CD4-positive, alpha-beta T cell treated with Interleukin-2 at 100 ng/mL for 4 hours (primary cell): ENCODE results near the gene WNT3A.

Source experiments
- DNase-seq: peaks from one replicate; pipeline ENCODE4 v3.0.0-alpha.2; 2020; ENCODE audit warnings: low spot score

The WNT3A gene

GRCh38 chr1:228084797-228085196, 78.0 kb downstream of the WNT3A start:
- no peak for DNase-seq

GRCh38 chr1:228085287-228085951, 78.6 kb downstream of the WNT3A start:
- DNase-seq = no peak

DNA sequence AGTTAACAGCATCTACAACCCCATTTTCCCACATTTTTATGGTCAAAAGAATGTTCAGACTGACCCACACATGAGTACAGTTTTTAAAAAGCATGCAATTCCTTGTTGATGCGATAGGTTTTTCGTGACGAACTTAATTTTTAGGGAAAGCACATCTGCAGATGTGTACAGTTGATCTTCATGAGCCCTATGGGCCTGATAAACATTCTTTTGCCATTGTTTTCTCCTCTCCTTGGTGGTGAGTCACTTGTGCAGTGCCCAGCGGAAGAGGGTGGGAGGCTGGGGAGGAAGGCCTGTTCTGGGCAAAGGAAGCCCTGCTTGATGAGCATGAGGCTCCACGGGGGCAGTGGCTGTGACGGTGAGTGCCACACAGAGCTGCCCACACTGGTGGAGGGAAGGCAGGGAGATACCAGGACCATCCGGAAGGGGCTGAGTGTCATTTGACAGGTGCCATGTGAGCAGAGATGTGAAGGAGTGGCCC, 81.0 kb downstream of the WNT3A start:
- DNase-seq = peak; percentile 40

GRCh38 chr1:228088586-228089498, 82.0 kb downstream of the WNT3A start:
- no peak for DNase-seq

- DNase-seq = no peak
These were observed 83.0 kb downstream of the WNT3A start for GRCh38 chr1:228089519-228090380.

GRCh38 chr1:228090613-228091081, 83.8 kb downstream of the WNT3A start:
- no peak for DNase-seq

DNA sequence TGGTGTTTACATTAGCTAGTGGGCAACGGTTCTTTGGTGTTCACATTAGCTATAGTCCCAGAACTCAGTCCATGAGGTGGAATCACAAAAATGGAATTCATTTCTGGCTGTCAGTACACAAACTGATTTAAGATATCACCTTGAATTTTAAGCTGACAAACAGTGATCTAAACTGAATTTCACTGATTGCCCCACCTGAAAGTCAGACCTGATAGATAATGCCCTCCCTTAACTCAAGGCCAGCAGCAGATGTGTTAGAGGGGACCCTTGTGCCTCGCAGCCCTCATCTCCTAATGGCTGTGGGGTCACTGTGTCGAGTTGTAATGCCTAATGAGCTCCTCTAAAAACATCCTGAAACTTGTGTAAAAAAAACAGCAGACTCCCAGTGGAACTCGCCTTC, 84.3 kb downstream of the WNT3A start:
- DNase-seq = no peak

DNA sequence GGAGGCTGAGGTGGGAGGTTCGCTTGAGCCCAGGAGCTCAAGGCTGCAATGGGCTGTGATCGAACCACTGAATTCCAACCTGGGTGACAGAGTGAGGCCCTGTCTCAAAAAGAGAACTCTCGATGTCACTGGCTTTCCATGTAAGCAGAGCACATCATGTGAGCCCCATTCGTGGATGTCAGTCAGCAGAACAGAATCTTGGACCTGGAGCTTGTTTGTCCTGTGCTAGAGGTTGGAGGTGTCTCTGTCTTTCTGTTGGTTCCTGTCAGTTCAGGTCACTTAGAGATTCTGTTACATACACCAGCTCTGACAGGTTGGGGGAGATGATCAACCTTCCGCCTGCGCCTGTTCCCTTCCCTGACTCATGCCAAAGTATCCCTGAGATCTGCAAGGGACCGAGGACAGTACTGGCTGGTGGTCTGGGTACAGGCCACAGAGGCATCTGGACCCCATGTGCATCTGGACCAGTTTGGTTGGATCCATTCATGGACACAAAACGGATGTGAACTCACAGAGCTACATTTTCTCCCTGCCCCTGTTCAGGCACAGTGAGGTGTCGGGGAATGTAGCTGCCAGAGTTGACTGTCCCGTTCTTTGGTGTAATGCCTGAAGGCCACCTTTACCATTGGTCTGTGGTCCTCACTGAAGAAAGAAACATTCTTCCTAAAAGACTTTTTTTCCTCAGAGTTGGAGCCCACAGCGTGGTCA, 85.7 kb downstream of the WNT3A start:
- no peak for DNase-seq

- DNase-seq = no peak
These were observed 86.5 kb downstream of the WNT3A start for GRCh38 chr1:228093050-228093906.

DNA sequence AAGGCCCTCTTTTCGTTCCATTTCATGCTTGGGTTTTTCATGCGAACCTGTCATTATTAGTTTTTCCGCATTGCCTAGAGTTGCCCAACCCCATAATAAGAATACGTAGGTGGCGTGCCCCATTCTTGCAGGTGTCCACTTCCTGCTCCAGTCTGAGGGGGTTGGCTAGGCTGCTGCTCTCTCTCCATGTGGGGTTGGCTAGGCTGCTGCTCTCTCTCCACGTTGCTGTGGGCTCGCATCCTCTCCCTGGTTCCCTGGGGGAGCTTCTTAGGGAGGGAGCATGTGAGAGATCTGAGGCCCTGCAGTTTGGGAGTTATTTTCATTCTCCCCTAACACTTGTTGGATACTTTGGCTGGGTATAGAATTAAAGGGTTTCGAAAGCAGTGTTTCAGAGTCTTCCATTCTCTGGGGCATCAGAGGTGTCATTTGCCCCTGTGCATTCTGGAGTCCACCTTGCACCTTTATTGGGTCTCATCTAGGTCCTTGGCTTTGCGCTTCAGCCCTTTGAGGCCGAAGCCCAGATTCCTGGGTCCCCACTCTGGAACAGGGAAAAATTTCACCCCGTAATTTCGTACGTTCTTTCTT, 87.7 kb downstream of the WNT3A start:
- no peak for DNase-seq

- DNase-seq = no peak
These were observed 88.4 kb downstream of the WNT3A start for GRCh38 chr1:228095161-228095560.

DNA sequence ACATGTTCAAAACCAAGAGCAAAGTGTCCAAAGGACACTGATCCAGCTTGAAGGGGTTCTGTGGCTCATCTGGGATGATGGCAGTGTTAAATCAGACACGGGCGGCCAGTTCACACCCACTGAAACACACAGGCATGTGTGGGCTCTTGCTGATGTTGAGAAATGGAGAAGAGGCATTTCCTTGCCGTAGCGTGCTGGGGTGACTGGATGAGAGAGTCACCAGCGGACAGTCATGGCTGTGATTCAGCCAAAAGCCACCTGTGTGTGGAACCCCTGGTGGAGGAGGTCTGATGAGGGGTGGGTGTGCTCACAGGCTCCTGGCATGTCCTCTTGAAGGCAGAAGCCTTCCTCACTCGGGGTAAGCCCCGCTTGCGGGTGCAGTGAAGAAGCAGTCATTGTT, 89.1 kb downstream of the WNT3A start:
- DNase-seq = no peak

- no peak for DNase-seq
These were observed 89.9 kb downstream of the WNT3A start for GRCh38 chr1:228096416-228097332.

DNA sequence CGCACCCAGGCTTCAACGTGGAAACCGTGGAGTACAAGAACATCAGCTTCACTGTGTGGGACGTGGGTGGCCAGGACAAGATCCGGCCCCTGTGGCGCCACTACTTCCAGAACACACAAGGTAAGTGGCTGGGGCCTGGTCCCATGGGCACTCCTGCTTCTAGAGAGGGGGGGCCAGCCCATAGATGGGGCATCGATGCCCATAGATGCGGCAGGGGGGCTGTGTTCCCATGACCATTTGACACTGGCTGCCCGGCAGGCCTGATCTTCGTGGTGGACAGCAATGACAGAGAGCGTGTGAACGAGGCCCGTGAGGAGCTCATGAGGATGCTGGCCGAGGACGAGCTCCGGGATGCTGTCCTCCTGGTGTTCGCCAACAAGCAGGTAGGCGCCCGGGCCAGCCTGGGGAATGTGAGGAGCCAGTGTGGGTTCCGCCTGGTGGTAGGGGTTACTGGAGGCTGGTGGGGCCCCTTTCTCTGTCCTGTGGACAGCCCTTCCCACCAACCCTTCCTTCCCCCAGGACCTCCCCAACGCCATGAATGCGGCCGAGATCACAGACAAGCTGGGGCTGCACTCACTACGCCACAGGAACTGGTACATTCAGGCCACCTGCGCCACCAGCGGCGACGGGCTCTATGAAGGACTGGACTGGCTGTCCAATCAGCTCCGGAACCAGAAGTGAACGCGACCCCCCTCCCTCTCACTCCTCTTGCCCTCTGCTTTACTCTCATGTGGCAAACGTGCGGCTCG, 90.7 kb downstream of the WNT3A start:
- DNase-seq = no peak

- DNase-seq = no peak
These were observed 91.6 kb downstream of the WNT3A start for GRCh38 chr1:228098323-228098931.

DNA sequence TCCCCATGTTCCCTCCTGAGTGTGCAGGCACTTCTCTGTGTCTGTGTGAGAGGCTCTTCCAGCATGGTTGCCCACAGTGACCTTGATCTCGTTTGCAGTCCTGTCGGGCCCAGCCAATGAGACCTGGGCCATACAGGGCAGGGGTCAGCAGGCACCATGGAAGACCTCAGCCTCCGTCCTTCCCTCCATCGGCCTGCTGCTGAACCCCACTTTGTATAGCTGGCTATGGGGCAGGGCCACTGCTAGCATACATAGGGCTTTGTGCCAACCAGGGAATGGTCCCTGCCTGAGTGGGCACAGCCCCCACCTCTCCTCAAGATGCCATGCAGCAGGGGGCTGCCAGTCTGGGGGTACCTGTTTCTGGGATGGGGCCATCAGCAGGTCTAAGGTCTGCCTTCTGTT, 92.5 kb downstream of the WNT3A start:
- no peak for DNase-seq

- no peak for DNase-seq
These were observed 94.2 kb downstream of the WNT3A start for GRCh38 chr1:228100822-228101613.
